H9 (cell line): ENCODE results near the gene CPNE7. TPM values are rescaled to one million over a fixed set of nuclear protein-coding genes. Genes with fewer than 3 reads are reported as not detected.

Source experiments
- DNase-seq: peaks from one replicate; pipeline ENCODE4 v3.0.0-alpha.2; 2017
- H2AFZ ChIP-seq: one replicate; pipeline ENCODE4 v1.6.1; 2013; ENCODE audit warnings: mild to moderate bottlenecking, low read length, control low read depth, moderate library complexity
- H2AK5ac ChIP-seq: 2 replicates; pipeline ENCODE4 v1.6.1; 2013; ENCODE audit warnings: low read length, control low read depth, mixed read lengths; ENCODE audit not compliant: insufficient read length
- H2BK120ac ChIP-seq: one replicate; pipeline ENCODE4 v1.6.1; 2013; ENCODE audit warnings: low read depth, mild to moderate bottlenecking, low read length, control low read depth, inconsistent platforms; ENCODE audit not compliant: poor library complexity, severe bottlenecking
- H2BK12ac ChIP-seq: 2 replicates; pipeline ENCODE4 v1.6.1; 2013; ENCODE audit warnings: low read length, control low read depth, mixed read lengths, low read depth; ENCODE audit not compliant: insufficient read length
- H2BK15ac ChIP-seq: 2 replicates; pipeline ENCODE4 v1.6.1; 2013; ENCODE audit warnings: low read depth, low read length, control low read depth
- H2BK20ac ChIP-seq: one replicate; pipeline ENCODE4 v1.6.1; 2013; ENCODE audit warnings: low read depth, mild to moderate bottlenecking, low read length, control low read depth, inconsistent platforms; ENCODE audit not compliant: poor library complexity, severe bottlenecking
- H2BK5ac ChIP-seq: 2 replicates; pipeline ENCODE4 v1.6.1; 2013; ENCODE audit warnings: low read length, control low read depth, mixed read lengths; ENCODE audit not compliant: insufficient read length
- H3K14ac ChIP-seq: 2 replicates; pipeline ENCODE4 v1.6.1; 2013; ENCODE audit warnings: low read length, control low read depth; ENCODE audit not compliant: insufficient read depth
- H3K18ac ChIP-seq: 2 replicates; pipeline ENCODE4 v1.6.1; 2013; ENCODE audit warnings: low read depth, mild to moderate bottlenecking, mixed read lengths, low read length, control low read depth; ENCODE audit not compliant: insufficient read length
- H3K23ac ChIP-seq: 2 replicates; pipeline ENCODE4 v1.6.1; 2013; ENCODE audit warnings: low read length, control low read depth, mixed read lengths, low read depth; ENCODE audit not compliant: insufficient read length
- H3K23me2 ChIP-seq: 2 replicates; pipeline ENCODE4 v1.6.1; 2013; ENCODE audit warnings: low read depth, mild to moderate bottlenecking, mixed read lengths, low read length, control low read depth; ENCODE audit not compliant: insufficient read length, poor library complexity, severe bottlenecking
- H3K27ac ChIP-seq: 2 replicates; pipeline ENCODE4 v1.5.1; 2013; ENCODE audit warnings: low read length, control low read depth, mixed read lengths, low read depth; ENCODE audit not compliant: insufficient read length
- H3K27me3 ChIP-seq: 2 replicates; pipeline ENCODE4 v1.6.1; 2013; ENCODE audit warnings: low read length, control low read depth, inconsistent platforms; ENCODE audit not compliant: insufficient read depth
- H3K4ac ChIP-seq: 2 replicates; pipeline ENCODE4 v1.6.1; 2013; ENCODE audit warnings: low read depth, mild to moderate bottlenecking, control low read depth, inconsistent platforms, low read length, moderate library complexity
- H3K4me1 ChIP-seq: 2 replicates; pipeline ENCODE4 v1.6.1; 2013; ENCODE audit warnings: low read length, control low read depth, inconsistent platforms; ENCODE audit not compliant: insufficient read depth
- H3K4me2 ChIP-seq: 2 replicates; pipeline ENCODE4 v1.6.1; 2013; ENCODE audit warnings: low read length, control low read depth, mixed read lengths; ENCODE audit not compliant: insufficient read length, insufficient read depth
- H3K56ac ChIP-seq: 2 replicates; pipeline ENCODE4 v1.6.1; 2013; ENCODE audit warnings: low read depth, mild to moderate bottlenecking, mixed read lengths, low read length, control low read depth; ENCODE audit not compliant: insufficient read length
- H3K79me1 ChIP-seq: 2 replicates; pipeline ENCODE4 v1.6.1; 2013; ENCODE audit warnings: low read depth, mild to moderate bottlenecking, moderate library complexity, low read length, control low read depth, inconsistent platforms; ENCODE audit not compliant: insufficient read depth, poor library complexity, severe bottlenecking
- H3K79me2 ChIP-seq: 2 replicates; pipeline ENCODE4 v1.6.1; 2013; ENCODE audit warnings: low read length, control low read depth, inconsistent platforms; ENCODE audit not compliant: insufficient read depth
- H3K9ac ChIP-seq: 2 replicates; pipeline ENCODE4 v1.6.1; 2013; ENCODE audit warnings: low read length, control low read depth, mixed read lengths; ENCODE audit not compliant: insufficient read length; ENCODE audit errors: extremely low read depth
- H3K9me3 ChIP-seq: one replicate; pipeline ENCODE4 v1.6.1; 2013; ENCODE audit warnings: low read depth, low read length, inconsistent platforms; ENCODE audit not compliant: control insufficient read depth
- H3T11ph ChIP-seq: one replicate; pipeline ENCODE4 v1.6.1; 2013; ENCODE audit warnings: mild to moderate bottlenecking, low read length, control low read depth, inconsistent platforms
- H4K20me1 ChIP-seq: one replicate; pipeline ENCODE4 v1.6.1; 2013; ENCODE audit not compliant: control insufficient read depth, insufficient read length, insufficient read depth
- H4K5ac ChIP-seq: 2 replicates; pipeline ENCODE4 v1.6.1; 2013; ENCODE audit warnings: low read depth, mild to moderate bottlenecking, mixed read lengths, low read length, control low read depth; ENCODE audit not compliant: insufficient read length
- H4K8ac ChIP-seq: replicated peaks from 2 replicates; pipeline ENCODE4 v1.6.1; 2013; ENCODE audit warnings: low read length, control low read depth, mixed read lengths, low read depth; ENCODE audit not compliant: insufficient read length
- H4K91ac ChIP-seq: 2 replicates; pipeline ENCODE4 v1.6.1; 2013; ENCODE audit warnings: low read depth, mild to moderate bottlenecking, moderate library complexity, mixed read lengths, low read length, control low read depth; ENCODE audit not compliant: insufficient read length
- H3K27ac Mint-ChIP-seq, 3 experiments: 2 replicates in 2 of 3; 3 replicates in 1 of 3; pipeline ENCODE4 v1.8.0; 2020 to 2021; ENCODE audit warnings: mixed read lengths in 3 of 3, mild to moderate bottlenecking in 1 of 3, moderate library complexity in 1 of 3
- H3K27me3 Mint-ChIP-seq: 2 replicates; pipeline ENCODE4 v1.8.0; 2021; ENCODE audit warnings: low read depth, mild to moderate bottlenecking, moderate library complexity, mixed read lengths
- H3K36me3 Mint-ChIP-seq, 3 experiments: 2 replicates in 2 of 3; 3 replicates in 1 of 3; pipeline ENCODE4 v1.8.0; 2020 to 2021; ENCODE audit warnings: low read depth in 3 of 3, mixed read lengths in 3 of 3; ENCODE audit not compliant: insufficient read depth in 1 of 3
- H3K4me1 Mint-ChIP-seq, 2 experiments: 2 replicates each; pipeline ENCODE4 v1.8.0; 2020; ENCODE audit warnings: mixed read lengths in 2 of 2
- H3K4me3 Mint-ChIP-seq, 2 experiments: 2 replicates in 1 of 2; 3 replicates in 1 of 2; pipeline ENCODE4 v1.8.0; 2020 to 2021; ENCODE audit warnings: mild to moderate bottlenecking in 2 of 2, mixed read lengths in 2 of 2, moderate library complexity in 1 of 2
- H3K9me3 Mint-ChIP-seq, 2 experiments: 2 replicates in 1 of 2; 3 replicates in 1 of 2; pipeline ENCODE4 v1.8.0; 2020; ENCODE audit warnings: mild to moderate bottlenecking in 2 of 2, mixed read lengths in 2 of 2, moderate library complexity in 1 of 2
- WGBS: extraction: QIAGEN DNeasy Blood & Tissue Kit; methylation state at CpG from one replicate; pipeline ENCODE4 v1.1.7; 2013; ENCODE audit warnings: missing lambda C conversion rate, low lambda C conversion rate, mixed read lengths; ENCODE audit not compliant: insufficient read length; ENCODE audit errors: extremely low coverage; 5-methylcytosine and 5-hydroxymethylcytosine counted together
- total RNA-seq: library from RNA; stranded (reverse); gene quantifications from 2 replicates; pipeline ENCODE4 v1.2.1, GENCODE V29; 2021
- TF ChIP-seq, protein P1 (sequence below): fragments of 200-600 bp; sonication (generic); conservative IDR thresholded peaks from 3 replicates; pipeline ENCODE4 v1.8.0; 2021; ENCODE audit warnings: antibody characterized with exemption, mild to moderate bottlenecking

The CPNE7 gene
- total RNA-seq, 1 experiment from 2014 or later: 23.4 TPM

DNA sequence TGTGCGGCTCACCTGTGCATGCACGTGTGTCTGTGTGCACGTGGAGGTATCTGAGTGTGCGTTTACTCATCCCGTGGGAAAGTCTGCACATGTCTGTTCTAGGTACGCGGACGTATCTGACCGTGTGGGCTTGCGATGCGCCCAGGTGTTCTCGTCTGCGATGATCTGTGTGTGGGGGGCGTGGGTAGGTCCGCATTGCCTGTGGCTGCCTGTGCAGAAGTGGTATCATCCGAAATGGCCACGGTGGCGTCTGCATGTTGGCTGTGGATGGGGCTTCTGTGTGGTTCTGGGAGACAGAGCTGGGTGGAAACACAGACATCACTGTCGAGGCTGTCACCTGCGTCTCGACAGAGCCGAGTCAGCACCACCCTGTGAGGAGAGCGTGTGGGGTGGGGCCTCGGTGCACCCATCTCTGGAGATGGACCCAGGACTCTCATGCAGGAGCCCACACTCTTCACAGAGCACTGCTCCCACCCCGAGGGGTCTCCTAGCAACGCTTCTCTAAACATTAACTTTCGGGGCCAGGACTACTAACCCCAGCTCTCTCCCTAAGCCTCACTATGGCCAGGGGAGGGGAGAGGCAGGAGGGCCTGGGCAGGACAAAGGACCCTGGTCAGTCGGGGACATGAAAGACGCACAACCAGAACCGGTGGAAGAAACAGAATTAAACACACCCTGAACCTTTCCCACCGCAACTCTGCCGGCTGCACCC lies 46.3 kb downstream of the CPNE7 start:
- no peak overlapping the region for H2BK120ac ChIP-seq
- no peak overlapping the region for H2AK5ac ChIP-seq
- no peak overlapping the region for H4K8ac ChIP-seq
- H2BK15ac ChIP-seq: no peak overlapping the region
- H2AFZ ChIP-seq: no peak overlapping the region
- DNase-seq: no peak
- H3K27ac ChIP-seq: no peak overlapping the region
- H2BK5ac ChIP-seq: no peak overlapping the region
- peaks cover 2% of the 10 kb centered on the region; the same call in 1 of the 2 replicates for H3K27me3 ChIP-seq
- Mint-ChIP-seq H3K4me3 (no peak overlapping the region), H3K4me1 (peaks cover 9 to 50% of the 10 kb centered on the region in 2 experiments), H3K9me3 (no peaks in the 10 kb centered on the region; a peak in 2 of 5 replicates), H3K27ac (no peak overlapping the region; a peak in 1 of 7 replicates), H3K36me3 (no peaks in the 10 kb centered on the region; a peak in 1 of 7 replicates), H3K27me3 (peaks cover 38% of the 10 kb centered on the region)
- no peak overlapping the region for H3K18ac ChIP-seq
- no CpG with 5 or more reads among the region's 32 CpGs for WGBS
- no peak overlapping the region; the same call in 1 of the 2 replicates for H3K14ac ChIP-seq
- no peak overlapping the region for H3K23ac ChIP-seq
- H2BK12ac ChIP-seq: no peak overlapping the region
- H3K9me3 ChIP-seq: no peaks in the 10 kb centered on the region
- H3K23me2 ChIP-seq: no peaks in the 10 kb centered on the region
- no peaks in the 10 kb centered on the region for H3K79me2 ChIP-seq
- TF ChIP-seq, protein P1, sequence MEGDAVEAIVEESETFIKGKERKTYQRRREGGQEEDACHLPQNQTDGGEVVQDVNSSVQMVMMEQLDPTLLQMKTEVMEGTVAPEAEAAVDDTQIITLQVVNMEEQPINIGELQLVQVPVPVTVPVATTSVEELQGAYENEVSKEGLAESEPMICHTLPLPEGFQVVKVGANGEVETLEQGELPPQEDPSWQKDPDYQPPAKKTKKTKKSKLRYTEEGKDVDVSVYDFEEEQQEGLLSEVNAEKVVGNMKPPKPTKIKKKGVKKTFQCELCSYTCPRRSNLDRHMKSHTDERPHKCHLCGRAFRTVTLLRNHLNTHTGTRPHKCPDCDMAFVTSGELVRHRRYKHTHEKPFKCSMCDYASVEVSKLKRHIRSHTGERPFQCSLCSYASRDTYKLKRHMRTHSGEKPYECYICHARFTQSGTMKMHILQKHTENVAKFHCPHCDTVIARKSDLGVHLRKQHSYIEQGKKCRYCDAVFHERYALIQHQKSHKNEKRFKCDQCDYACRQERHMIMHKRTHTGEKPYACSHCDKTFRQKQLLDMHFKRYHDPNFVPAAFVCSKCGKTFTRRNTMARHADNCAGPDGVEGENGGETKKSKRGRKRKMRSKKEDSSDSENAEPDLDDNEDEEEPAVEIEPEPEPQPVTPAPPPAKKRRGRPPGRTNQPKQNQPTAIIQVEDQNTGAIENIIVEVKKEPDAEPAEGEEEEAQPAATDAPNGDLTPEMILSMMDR: no peak
- H3T11ph ChIP-seq: no peak overlapping the region
- H3K4me1 ChIP-seq: no peaks in the 10 kb centered on the region; the same call in 1 of the 2 replicates
- no peaks in the 10 kb centered on the region for H3K79me1 ChIP-seq
- no peak overlapping the region for H2BK20ac ChIP-seq
- no peak overlapping the region for H4K5ac ChIP-seq
- no peak overlapping the region for H3K4me2 ChIP-seq
- no peak overlapping the region for H4K91ac ChIP-seq
- no peak overlapping the region for H3K4ac ChIP-seq
- no peak overlapping the region for H3K56ac ChIP-seq
- H4K20me1 ChIP-seq: no peaks in the 10 kb centered on the region
- H3K9ac ChIP-seq: no peak overlapping the region
